ENCODE results near the gene PIGN.

The PIGN gene

DNA sequence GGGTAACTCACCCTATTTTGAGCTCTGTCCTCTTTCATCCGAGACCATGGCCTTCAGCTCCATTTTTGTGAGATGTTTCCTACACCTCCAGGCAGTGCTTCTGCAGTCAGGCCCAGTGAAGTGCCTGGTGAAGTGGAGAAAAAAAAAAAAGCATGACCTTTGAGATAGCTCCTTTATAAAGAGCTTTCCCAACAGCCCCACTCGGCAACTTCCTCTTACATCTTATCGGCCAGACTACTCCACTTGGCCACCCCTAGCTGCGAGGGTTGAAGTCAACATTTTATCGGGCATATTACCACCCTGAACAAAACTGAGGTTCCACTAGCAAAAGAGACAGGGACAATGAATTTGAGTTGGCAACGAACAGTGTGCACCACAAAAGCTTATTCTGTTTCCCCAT lies 169.2 kb downstream of the PIGN start:
- no peaks in the 10 kb centered on the region for H3K9me3 Mint-ChIP-seq
- no peak overlapping the region for H3K4me3 Mint-ChIP-seq
- no peak overlapping the region for H3K27ac Mint-ChIP-seq
- H3K4me1 Mint-ChIP-seq: no peaks in the 10 kb centered on the region
- CTCF ChIA-PET: interaction anchor here (0.9 kb wide), 1 partner anchor 29 kb away, joined by 3 read pairs; no protein-coding TSS in a partner anchor
- no peak for DNase-seq
- no peaks in the 10 kb centered on the region for H3K27me3 Mint-ChIP-seq
- H3K36me3 Mint-ChIP-seq: no peaks in the 10 kb centered on the region

DNA sequence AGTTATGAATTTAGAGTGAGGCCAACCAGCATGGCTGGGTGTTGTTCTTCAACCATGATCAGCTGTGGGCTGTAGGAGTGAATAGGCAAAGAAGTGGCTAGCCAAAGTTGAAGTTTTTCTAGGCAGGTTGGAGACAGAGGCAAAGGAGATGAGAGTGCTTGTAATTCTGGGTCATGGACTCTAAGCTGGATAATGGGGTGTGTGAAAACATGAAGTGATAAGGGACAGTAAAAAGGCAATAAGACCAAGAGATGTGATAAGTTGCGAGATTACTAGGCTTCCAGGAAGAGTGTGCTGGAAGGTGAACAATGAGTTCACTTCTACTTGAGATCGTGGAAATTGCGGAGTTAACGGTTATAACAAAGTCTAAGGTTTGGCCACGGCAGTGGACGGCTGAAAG lies 175.4 kb downstream of the PIGN start:
- no peaks in the 10 kb centered on the region for H3K4me1 Mint-ChIP-seq
- CTCF ChIA-PET: interaction anchor here (0.7 kb wide), 1 partner anchor 32 kb away, joined by 3 read pairs; no protein-coding TSS in a partner anchor

DNA sequence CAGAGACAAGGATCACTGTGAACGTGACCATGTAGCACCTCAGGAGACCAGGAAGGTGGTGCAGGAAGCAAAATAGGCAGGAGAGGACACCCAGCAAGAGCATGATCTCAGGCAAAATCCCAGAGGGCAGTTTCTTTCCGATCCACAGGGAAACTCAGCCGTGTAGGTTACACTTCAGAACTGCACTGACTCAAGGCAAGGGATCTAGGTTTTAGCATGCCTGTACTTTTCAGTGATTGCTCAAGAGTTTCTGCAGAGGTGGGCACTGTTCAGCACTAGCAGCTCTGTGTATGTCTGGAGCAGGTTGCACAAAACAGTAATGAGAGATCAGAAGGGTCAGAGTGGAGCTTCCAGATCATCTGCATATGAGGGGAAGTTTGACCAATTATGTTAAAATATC lies 177.3 kb downstream of the PIGN start:
- DNase-seq: no peak

More for the DNA sequence above, 175.4 kb downstream of the PIGN start:
- Mint-ChIP-seq H3K27me3 (peaks cover 3% of the 10 kb centered on the region), H3K36me3 (no peaks in the 10 kb centered on the region), H3K4me3 (no peak overlapping the region), H3K27ac (no peak overlapping the region), H3K9me3 (peaks cover 4% of the 10 kb centered on the region)
- no peak for DNase-seq

DNA sequence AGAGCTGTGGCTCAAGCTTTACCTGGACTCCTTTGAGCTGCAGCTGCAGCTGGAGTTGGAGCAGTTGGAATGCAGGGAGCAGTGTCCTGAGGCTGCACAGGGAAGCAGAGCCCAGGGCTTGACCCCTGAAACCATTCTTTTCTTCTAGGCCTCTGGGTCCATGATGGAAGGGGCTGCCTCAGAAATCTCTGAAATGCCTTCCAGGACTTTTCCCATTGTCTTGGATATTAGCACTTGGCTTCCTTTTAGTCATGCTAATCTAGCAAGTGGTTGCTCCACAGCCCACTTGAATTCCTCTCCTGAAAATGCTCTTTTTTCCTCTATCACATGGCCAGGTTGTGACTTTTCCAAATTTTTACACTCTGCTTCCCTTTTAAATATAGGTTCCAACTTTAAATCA lies 185.5 kb downstream of the PIGN start:
- H3K36me3 Mint-ChIP-seq: no peaks in the 10 kb centered on the region
- no peaks in the 10 kb centered on the region for H3K27me3 Mint-ChIP-seq
- no peak overlapping the region for H3K27ac Mint-ChIP-seq
- H3K4me3 Mint-ChIP-seq: no peak overlapping the region
- H3K4me1 Mint-ChIP-seq: peaks cover 3% of the 10 kb centered on the region
- DNase-seq: no peak
- CTCF ChIA-PET: no interaction called here
- peaks cover 23% of the 10 kb centered on the region for H3K9me3 Mint-ChIP-seq

More for the DNA sequence above, 177.3 kb downstream of the PIGN start:
- no peak overlapping the region for H3K27ac Mint-ChIP-seq
- no peaks in the 10 kb centered on the region for H3K4me1 Mint-ChIP-seq
- peaks cover 3% of the 10 kb centered on the region for H3K27me3 Mint-ChIP-seq
- CTCF ChIA-PET: interaction anchor here (1.4 kb wide), 1 partner anchor 122 kb away, joined by 3 read pairs; no protein-coding TSS in a partner anchor
- H3K9me3 Mint-ChIP-seq: peaks cover 12% of the 10 kb centered on the region
- H3K4me3 Mint-ChIP-seq: no peak overlapping the region
- no peaks in the 10 kb centered on the region for H3K36me3 Mint-ChIP-seq

DNA sequence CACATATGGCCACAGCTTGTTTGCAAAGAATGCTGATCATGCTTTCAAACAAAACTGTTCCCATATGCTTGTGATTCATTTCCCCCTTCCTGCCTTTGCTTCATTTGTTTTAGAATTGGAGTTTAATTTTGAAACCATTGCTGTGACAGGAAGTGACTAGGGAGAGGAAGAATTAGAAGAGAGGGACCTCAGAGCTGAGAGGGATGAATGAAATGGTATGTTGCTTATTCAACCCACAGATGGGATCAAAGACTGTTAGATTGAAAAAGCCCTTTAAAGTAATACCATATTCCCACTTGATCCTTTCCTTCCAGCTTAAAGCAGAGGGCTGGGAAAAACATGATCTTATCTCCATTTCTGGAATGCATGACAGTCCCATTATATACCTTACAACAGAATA lies 187.9 kb downstream of the PIGN start:
- CTCF ChIA-PET: no interaction called here
- Mint-ChIP-seq H3K4me3 (no peak overlapping the region), H3K27ac (no peak overlapping the region), H3K36me3 (no peaks in the 10 kb centered on the region), H3K9me3 (peaks cover 16% of the 10 kb centered on the region), H3K4me1 (peaks cover 3% of the 10 kb centered on the region), H3K27me3 (no peaks in the 10 kb centered on the region)
- DNase-seq: no peak

DNA sequence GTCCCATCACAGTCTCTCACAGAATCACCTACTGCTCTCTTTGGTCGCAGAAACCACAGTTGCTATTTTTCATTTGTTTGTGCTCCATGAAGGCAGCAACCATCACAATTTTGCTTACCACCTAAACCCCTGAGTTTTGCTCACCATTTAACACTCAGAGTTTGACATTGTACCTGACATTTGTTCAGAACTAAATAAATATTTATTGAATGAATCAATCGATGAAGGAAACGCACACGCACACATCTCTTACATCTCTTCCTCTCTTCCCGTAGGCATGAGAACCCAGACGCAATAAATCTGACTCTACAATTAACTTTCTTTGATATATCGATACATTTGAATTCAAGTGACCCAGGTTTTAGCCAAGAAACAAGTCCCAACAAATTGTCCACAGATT lies 188.5 kb downstream of the PIGN start:
- no peak for DNase-seq
- Mint-ChIP-seq H3K4me3 (no peak overlapping the region), H3K4me1 (peaks cover 3% of the 10 kb centered on the region), H3K9me3 (peaks cover 16% of the 10 kb centered on the region), H3K27me3 (no peaks in the 10 kb centered on the region), H3K36me3 (no peaks in the 10 kb centered on the region), H3K27ac (no peak overlapping the region)
- CTCF ChIA-PET: no interaction called here

DNA sequence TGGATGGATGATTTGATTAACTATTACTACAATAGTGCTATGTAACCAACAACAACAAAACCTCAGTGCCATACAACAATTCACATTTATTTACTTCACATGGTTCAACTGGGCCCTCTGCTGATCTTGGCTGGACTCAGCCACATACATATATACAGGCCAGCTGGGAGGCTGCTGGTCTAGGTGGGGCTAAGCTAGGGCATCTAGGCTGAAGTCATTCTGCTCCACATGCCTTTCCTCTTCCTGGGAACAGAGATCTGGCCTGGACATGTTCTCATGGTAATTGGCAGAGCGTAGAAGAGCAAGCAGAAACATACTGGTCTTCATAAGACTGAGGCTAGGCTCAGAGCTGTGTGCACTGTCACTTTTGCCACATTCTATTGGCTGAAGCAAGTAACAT lies 191.2 kb downstream of the PIGN start:
- H3K9me3 Mint-ChIP-seq: peaks cover 9% of the 10 kb centered on the region

DNA sequence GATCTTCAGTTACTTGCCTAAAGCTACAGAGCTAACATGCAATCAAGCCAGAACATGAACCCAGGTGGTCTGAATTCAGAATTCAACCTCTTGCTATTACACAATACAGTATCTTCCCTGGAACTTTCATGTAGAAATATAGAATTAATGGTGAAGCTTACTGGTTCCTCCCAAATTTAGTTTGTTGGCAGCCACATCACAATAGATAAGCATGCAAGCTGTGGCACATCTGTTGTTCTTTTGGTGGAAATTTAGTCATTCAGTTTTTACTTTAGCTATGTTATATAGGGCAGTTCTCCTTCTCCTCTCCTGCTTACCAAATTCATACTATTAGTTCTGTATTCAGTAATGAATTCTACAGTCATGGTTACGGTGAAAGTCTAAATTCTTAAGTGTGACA lies 193.0 kb downstream of the PIGN start:
- Mint-ChIP-seq H3K9me3 (no peaks in the 10 kb centered on the region), H3K27ac (no peak overlapping the region), H3K4me1 (peaks cover 2% of the 10 kb centered on the region), H3K4me3 (no peak overlapping the region), H3K27me3 (no peaks in the 10 kb centered on the region), H3K36me3 (no peaks in the 10 kb centered on the region)
- CTCF ChIA-PET: no interaction called here
- no peak for DNase-seq

More for the DNA sequence above, 191.2 kb downstream of the PIGN start:
- Mint-ChIP-seq H3K36me3 (no peaks in the 10 kb centered on the region), H3K4me3 (no peak overlapping the region), H3K4me1 (peaks cover 3% of the 10 kb centered on the region), H3K27ac (no peak overlapping the region), H3K27me3 (no peaks in the 10 kb centered on the region)
- DNase-seq: no peak
- CTCF ChIA-PET: no interaction called here

DNA sequence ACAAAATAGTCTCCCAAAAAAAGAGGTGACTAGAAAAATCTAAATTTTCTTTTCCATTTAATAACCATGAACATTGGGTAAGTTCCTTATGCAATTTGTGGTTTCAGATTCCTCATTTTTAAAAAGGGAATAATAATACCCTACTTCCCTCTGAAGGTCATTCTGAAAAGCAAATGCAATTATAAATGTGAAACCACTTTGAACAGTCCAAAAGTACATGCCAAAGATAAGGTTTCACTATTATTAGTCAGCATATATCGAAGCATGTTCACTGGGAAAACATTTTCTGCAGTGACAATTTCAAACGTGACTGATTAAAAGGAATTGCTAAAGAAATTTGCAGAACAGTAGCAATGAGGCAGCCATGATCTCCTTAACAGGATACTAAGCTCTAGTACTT lies 193.9 kb downstream of the PIGN start:
- CTCF ChIA-PET: no interaction called here
- Mint-ChIP-seq H3K36me3 (no peaks in the 10 kb centered on the region), H3K4me1 (no peaks in the 10 kb centered on the region), H3K4me3 (no peak overlapping the region), H3K27me3 (peaks cover 3% of the 10 kb centered on the region), H3K9me3 (no peaks in the 10 kb centered on the region), H3K27ac (no peak overlapping the region)
- DNase-seq: no peak

DNA sequence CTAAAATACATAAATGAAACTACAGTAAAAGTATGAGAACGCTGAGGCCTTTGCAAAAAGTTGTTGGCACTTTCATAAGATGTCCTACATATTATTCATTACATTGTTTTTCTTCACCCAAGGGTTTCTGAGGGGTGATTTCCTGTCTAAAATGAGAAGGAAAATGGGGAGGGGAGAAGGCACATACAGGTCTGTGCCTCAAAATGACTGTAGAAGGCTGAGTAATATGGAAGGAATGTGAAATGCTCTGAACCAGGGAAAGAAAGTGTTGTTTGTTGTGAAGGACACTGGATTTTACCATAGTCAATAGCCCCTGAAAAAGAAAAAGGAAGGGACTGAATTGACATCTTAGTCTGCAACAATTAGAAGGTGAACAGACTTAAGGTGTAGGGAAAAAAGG lies 194.6 kb downstream of the PIGN start:
- no peak overlapping the region for H3K4me3 Mint-ChIP-seq
- DNase-seq: no peak
- no peak overlapping the region for H3K27ac Mint-ChIP-seq
- H3K27me3 Mint-ChIP-seq: peaks cover 3% of the 10 kb centered on the region
- CTCF ChIA-PET: no interaction called here
- no peaks in the 10 kb centered on the region for H3K36me3 Mint-ChIP-seq
- no peaks in the 10 kb centered on the region for H3K9me3 Mint-ChIP-seq
- no peaks in the 10 kb centered on the region for H3K4me1 Mint-ChIP-seq

DNA sequence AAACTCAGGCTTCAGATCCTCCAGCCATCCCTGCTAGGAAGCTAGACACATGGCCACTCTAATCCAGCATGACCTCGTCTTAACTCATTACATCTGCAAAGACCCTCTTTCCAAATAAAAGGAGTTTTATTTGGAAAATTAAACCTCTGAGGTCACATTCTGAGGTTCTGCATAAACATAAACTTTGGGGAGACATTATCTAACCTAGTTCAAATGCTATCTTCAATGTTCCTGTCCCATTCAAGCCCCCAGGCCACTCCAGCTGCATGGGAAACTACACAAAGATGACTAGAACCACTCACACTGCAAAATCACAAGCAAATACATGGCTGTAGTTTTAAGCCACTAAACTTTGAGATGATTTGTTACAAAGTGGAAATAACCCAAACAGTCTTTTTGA lies 195.0 kb downstream of the PIGN start:
- H3K36me3 Mint-ChIP-seq: no peaks in the 10 kb centered on the region
- H3K9me3 Mint-ChIP-seq: no peaks in the 10 kb centered on the region
- H3K27ac Mint-ChIP-seq: no peak overlapping the region
- peaks cover 3% of the 10 kb centered on the region for H3K27me3 Mint-ChIP-seq
- CTCF ChIA-PET: no interaction called here
- H3K4me3 Mint-ChIP-seq: no peak overlapping the region
- H3K4me1 Mint-ChIP-seq: no peaks in the 10 kb centered on the region
- DNase-seq: no peak

DNA sequence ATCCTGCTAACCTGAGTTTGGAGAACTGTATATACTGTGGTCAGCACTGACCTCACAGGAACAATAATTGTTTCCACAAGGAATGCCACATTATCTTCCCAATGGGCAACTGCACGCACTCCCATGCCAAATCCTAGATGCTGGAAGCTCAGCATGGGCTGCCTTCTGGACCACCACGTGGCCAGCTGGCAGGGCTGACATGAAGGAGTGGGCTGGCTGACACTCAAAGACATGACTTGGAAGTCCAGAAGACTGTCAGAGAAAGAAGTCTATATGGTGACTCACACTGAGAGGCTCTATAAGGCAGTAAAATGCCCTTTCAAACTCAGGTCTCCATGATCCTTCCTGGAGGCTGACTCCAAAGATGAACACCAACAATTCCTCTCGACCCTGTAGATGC lies 195.7 kb downstream of the PIGN start:
- no peaks in the 10 kb centered on the region for H3K9me3 Mint-ChIP-seq
- CTCF ChIA-PET: no interaction called here

More for the DNA sequence above, 195.7 kb downstream of the PIGN start:
- no peaks in the 10 kb centered on the region for H3K36me3 Mint-ChIP-seq
- no peaks in the 10 kb centered on the region for H3K4me1 Mint-ChIP-seq
- no peak overlapping the region for H3K27ac Mint-ChIP-seq
- no peak for DNase-seq
- no peak overlapping the region for H3K4me3 Mint-ChIP-seq
- H3K27me3 Mint-ChIP-seq: peaks cover 3% of the 10 kb centered on the region
